ENCODE results near the gene BMP7.
"Not testable (repeated sequence)": the region's sequence is repeated elsewhere in the genome, so short reads cannot be mapped to it uniquely, and the experiment has no call there.

The BMP7 gene

DNA sequence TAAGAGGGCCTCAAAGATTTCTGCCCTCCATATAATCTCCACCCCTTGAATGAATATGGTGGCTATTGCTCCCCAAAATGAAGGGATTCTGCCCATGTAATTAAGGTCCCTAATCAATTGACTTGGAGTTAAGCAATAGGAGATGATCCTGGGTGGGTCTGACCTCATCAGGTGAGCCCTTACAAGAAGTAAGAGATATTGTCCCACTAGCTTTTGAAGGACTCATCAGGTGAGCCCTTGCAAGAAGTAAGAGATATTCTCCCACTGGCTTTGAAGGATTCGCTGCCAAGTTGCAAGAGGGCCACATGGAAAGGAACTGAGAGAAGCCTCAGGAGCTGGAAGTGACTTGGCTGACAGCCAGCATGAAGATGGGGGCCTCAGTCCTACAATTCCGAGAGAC, 103.4 kb downstream of the BMP7 start:
- no peak for DNase-seq

DNA sequence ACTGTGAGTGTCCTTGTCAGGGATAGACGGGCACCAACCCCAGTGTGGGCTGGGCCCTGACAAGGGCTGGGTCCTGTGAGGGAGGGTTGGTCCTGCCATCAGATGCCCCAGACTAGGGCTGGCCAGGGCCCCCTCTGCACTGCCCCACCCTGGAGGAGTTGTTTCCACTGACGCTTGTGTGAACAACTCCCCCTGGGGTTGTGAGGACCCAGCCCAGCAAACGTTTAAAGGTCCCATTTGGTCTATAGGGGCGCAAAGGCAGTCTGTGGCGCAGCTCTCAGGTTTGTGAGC, 104.1 kb downstream of the BMP7 start:
- DNase-seq, result no peak

DNA sequence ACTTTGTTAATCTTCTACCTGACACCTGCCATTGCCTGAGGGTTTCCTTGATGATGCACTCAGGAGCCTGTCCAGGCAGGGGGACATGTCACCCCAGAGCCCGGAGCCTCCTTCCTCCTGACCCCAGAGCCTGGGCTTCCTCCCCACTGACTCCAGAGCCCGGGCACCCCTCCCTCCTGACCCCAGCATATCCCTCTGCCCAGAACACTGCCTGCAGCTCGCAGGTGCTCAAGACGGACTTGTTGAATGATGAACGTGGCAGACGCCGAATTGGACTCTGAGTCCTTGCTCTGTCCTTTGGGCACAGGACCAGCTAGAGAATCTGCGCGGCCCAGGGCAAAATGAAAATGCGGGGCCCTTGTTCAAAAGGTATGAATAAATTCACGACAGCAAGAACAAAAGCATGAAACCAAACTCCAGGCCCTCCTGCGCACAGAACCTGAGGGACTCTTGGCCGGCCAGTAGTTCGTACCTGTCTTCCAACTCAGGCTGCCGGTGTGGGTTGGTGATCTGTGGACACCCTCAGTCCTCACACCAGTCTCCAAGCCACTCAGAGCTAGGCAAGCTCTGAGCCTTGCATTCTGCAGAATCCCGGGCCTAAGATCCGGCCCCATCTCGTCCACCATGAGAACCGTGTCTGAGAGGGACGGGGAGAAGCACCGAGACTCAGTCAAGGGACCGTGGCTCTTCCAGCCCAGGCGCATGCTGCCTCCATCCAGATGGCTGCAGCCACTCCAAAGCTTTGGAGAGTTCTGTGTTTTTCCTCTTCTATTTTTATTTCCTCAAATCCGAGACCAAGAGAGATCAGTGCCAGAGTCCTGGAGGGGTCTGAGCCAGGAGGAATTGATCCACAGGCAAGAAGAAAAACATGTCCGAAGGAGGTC, 104.7 kb downstream of the BMP7 start:
- DNase-seq, result no peak

DNA sequence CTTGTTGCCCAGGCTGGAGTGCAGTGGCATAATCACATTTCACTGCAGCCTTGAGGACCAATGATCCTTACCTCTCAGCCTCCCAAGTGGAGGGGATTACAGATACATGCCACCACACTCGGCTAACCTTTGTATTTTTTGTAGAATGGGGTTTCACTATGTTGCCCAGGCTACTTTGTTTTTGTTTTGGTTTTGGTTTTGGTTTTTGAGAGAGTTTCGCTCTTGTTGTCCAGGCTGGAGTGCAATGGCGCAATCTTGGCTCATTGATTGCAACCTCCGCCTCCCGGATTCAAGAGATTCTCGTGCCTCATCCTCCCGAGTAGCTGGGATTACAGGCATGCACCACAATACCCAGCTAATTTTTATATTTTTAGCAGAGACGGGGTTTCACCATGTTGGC, 105.5 kb downstream of the BMP7 start:
- no peak for DNase-seq

DNA sequence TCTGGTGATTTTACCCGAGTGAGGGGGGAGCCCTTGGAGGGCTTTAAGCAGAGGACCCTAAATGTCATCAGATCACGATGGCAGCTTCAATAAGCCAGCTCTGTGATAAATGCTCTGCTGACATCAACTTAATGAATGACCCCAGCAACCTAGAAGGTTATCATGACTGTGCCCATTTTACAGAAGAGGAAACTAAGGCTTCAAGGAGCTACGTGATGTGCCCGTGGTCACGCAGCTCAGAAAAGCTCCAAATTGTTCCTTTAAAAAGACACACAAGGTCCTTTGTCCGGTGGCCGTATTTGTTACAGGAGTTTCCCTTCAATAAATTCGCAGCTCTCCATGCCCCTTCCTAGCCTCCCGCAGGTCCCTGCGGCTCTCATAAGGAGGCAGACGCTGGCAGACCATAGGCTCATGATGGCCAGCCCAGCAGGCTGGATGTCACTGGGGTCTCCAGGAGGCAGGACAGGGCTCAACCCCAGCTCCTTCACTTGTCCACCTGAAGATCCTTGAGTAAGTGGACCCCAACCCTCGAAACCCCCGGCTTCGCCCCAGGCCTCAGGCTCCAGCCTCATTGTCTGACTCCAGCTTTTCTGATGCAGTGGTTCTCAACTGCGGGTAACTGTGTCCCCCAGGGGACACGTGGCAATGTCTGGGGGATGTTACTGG, 106.4 kb downstream of the BMP7 start:
- no peak for DNase-seq

DNA sequence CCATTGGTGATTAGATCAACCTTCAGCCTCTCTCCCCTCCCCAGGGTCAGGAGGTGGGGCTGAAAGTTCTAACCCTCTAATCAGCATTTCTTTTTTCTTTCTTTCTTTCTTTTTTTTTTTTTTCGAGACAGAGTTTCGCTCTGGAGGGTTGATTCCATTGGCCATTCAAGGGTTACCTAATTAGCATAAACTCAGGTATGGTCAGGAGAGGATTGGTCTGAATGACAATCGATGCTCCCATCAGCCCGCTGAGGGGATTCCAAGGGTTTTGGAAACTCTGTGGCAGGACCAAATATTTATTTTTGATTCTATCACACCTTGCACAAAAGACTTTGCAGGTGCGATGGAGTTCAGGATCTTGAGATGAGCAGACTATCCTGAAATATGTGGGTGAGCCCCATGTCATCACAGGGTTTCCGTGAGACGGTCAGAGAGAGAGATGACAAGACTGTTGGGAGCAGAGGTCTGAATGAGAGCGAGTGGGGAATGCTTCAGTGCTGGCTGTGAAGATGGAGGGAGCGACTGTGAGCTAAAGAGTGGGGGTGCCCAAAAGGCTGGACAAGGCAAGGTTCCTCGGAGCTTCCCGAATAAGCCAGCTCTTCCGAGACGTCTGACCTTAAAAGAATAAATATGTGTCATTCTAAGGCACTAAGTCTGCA, 107.1 kb downstream of the BMP7 start:
- DNase-seq, result no peak

DNA sequence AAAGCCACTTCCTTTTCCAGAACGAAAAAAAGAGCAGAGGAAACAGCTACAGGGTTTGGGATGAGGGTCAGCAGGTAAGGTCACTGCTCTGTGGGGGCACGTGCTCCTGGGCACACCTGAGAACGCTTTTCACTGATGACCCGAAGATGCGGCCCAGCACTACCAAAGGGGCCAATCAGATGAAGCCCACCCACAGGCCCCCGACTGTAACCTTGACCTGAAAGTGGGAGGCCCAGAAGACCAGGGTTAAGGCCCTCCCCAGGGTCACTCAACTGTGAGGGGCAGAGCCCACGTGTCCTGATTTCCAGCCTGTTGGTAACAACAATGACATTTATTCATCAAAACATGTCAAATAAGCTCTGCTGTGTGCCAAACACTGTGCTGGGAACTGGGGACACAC, 108.0 kb downstream of the BMP7 start:
- DNase-seq, result no peak

DNA sequence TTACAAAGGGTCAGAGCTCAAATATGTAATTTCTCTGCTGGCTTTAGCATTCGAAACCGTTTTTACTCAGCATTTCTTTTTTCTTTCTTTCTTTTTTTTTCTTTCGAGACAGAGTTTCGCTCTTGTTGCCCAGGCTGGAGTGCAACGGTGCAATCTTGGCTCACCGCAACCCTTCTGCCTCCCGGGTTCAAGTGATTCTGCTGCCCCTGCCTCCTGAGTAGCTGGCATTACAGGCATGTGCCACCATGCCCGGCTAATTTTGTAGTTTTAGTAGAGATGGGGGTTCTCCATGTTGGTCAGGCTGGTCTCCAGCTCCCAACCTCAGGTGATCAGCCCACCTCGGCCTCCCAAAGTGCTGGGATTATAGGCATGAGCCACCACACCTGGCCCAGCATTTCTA, 108.7 kb downstream of the BMP7 start:
- not testable (repeated sequence) for DNase-seq

DNA sequence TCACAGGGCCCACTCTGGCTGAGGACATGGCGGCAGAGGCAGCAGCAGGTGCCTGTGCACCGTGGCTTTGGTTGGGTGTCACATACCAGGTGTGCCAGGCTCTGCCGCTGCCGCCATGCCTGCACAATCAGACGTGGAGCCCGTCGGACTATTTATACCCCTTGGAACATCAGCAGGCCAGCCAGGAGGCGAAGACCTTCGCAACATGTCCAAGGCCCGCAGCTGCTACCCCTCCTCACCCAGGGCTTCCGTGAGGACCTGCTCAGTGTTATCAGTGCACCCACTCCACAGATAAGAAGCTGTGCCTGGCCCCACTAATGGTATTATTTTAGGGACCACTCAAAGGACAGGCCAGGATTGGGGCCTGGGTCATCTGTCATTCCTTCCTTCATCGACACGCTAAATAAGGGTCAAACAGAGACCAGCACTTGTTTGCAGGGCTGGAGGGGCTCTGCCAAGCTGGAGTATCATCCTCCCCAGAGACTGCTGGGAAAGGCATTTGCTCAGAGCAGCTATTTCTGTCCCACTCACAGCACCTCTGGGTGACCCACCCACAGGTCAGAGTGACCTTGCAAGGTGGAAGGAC, 109.2 kb downstream of the BMP7 start:
- DNase-seq, result no peak

DNA sequence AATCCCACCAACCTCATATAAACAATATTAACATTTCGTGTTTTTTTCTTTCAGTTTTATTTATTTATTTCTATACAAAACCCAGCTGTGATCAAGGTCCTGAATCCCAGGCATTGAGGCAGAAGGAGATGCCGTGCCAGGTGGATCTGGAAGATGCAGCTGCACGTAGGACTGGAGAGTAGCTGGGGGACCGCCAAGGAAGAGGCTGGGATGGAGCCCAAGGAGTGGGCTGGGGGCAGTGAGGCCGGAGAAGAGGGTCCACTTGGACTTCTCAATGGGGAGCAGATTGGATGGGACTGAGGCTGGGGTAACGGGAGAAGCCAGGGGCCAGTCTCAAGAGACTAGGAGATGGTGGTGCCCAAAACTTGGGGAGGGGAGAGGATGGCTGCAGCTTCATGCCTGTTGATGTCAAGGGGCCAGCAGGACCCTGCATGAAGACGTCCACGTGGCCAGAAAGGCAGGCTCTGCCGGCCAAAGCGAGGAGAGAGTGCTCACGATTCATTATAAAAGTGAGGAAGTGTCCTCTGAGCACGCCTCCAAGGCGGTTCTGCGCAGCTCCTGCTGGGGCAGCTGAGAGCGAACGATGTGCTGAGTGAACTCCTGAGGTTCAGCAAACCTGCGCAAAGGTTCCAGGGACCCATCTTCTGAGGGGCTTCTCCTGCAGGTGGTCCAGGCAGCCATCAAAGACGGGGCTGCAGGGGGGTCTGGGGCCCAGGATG, 110.3 kb downstream of the BMP7 start:
- no peak for DNase-seq

DNA sequence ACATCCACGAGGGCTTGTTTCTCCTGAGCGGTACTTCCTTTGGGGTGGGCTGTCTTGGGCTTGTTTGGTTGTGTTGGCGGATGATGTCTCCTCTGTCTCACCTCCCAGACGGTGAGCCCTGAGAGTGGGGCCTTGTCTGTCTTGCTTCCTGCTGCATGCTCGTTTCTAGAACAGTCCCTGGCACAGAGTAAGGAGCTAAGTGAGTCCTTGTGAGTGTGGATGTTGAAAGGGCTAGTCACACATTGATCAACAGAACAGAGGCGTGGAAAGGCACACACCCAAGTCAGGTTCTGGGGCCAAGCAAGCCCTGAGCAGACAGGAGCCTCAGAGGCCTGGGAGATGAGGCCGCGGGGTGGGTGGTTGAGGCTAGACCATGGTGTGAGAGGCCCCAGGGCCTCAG, 111.0 kb downstream of the BMP7 start:
- no peak for DNase-seq

DNA sequence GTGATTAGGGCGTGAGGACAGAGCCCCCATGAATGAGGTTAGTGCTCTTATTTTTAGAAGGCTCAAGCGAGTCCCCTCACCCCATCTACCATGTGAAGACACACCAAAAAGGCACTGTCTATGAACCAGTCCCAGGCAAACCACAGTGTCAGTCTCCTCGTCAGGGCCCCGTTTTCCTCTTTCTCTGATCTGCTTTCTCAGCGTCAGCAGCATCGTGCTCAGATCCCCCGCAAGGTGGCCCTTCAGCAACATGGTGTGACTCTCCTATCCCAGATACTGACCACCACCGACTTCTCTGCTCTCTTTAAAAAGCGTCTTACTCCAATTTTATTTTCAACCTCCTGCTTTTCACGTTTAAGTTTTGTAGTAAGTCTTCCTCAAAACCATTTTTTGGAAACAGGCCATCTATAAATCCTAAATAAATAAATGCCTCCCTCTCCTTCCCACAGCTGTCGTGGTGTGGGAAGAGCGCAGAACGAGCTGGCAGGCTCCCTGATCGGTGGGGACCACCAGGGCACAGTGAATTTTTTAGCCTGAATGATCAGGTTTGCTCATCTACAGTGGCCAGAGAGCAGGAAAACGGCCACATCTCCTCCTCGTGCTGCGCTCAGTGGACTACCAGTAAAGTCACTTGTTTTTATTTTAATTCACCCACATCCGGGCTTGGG, 113.1 kb downstream of the BMP7 start:
- no peak for DNase-seq

DNA sequence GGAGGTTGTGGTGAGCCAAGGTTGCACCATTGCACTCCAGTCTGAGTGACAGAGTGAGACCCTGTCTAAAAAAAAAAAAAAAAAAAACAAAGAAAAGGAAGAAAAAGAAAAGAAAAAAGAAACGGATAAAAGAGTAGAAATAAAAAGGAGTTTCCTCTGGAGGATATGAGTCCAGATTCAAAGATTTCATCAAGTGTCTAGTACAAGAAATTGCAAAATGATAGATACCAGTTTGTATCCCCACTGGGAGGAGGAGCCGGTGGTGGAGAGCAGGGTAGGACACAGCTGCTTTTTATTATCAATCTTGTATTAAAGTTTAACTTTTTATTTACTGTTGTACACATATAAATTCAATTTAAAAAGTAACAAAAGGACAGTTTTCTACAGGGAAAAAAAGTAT, 113.9 kb downstream of the BMP7 start:
- no peak for DNase-seq

DNA sequence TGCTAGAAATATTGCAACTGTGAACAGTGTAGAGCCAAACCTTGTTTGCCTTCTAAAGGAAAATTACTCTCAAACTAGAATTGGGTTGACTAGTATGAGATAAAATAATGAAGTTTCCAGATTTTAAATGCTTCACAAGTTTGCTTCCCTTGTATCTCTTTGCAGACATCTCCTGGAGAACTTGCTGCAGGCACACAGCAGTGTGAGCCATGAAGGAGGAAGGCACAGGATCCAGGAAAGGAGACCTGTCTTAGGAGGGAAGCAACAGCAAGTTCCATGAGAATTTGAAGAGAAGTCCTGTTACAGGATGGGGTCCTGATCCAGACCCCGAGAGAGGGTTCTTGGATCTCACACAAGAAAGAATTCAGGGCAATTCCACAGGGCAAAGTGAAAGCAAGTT, 115.9 kb downstream of the BMP7 start:
- no peak for DNase-seq

DNA sequence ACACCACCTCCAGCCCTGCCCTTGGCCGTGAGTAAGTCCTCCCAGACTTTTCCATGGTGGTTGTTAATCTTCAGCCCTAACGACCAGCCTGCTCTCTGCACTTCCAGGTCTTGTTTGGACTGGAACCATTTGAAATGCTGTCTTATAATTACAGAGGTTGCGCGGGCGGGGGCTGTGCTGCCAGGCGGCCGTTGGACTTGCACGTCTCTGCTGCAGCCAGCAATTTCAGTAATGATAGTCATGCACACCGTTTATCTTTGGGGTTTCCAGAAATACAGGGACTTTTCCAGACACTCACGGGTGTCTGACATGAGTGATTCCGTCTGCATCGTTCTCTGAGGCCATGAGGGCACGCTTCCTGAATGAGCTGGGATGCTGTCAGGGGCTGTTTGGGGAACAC, 118.2 kb downstream of the BMP7 start:
- DNase-seq, result no peak

DNA sequence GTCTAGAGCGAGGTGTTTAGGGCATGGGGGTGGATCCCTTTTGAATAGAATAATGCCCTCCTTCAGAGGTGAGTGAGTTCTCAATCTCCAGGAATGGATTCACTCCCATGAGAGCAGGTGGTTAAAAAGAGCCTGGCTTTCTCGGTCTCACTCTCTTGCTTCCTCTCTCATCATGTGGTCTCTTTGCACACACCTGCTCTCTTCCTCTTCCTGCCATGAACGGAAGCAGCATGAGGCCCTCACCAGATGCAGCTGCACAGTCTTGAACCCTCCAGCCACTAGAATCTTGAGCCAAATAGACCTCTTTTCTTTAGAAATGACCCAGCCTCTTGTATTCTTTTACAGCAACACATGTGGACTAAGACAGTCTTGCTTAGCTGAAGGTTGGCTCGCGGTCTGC, 119.3 kb downstream of the BMP7 start:
- no peak for DNase-seq

DNA sequence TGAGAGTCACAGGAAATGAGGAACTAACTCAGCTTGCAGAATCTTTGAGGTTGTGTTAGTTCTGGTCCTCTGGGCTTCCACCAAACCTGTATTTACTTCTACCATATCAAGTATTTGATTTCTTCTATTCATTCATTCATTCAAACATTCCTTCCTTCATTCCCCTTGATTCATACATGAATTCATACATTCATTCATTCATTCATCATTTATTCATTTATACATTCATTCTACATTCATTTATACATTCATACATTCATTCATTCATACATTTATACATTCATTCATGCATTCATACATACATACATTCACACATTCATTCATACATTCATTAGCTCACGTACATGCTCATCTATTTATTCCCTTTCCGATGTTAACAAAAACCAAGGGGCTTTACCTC, 120.3 kb downstream of the BMP7 start:
- no peak for DNase-seq

DNA sequence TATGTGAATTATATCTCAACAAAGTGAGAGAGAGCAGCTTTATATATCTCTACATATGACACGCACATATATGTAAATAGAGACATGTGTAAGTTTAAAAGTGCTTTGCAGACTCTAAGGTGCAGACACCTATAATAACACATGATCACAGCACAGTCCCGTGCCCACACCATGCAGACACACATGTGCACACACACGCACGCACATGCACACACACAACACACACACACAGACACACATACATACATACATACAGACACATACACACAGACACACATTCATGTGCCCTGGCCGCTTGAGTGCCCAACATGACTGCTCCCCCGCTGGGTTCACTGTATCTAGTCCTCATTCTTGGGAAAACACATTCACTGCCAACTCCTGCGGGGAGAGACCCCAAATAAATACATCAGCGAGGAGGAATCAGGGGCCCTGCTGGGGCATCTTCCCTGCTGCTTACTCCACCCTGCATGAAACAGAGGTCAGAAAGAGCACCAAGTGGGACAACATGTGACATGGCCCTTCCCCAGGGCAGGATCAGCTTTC, 121.3 kb downstream of the BMP7 start:
- no peak for DNase-seq

DNA sequence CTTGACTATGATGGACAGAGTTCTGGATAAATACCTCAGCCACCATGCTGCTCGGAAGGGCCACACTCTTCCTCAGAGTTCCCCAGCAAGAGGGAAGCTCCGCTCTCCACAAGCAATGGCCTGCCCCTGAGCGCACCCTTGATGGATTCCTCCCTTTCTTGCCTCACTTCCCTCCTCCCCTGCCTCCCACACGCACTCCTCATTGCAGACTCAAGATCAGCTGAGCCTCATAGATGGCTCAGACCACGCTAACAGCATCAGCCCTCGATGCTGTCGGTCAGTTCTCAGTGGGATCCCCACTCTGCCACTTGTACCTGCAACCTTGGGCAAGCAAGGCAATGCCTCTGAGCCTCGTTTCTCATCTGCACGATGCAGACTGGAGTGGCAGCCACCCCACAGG, 123.3 kb downstream of the BMP7 start:
- no peak for DNase-seq

DNA sequence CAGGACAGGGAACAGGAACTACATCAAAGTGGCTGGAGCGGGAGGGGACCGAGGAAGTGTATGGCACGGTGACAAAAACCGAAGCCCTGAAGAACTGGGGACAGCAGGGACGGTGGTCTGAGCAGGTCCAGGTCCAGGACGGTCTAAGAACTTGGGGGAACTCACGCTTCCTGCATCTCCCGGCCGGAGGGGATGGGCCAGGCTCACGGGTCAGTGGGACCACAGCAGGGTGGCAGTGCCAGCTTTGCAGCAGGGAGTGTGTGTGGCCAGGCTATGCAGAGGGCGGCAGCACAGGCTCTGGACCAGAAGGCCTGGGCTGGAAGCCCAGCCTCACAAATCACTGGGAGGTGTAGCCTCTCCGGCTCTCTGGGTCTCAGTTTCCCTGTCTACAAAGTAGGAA, 123.8 kb downstream of the BMP7 start:
- DNase-seq, result no peak

DNA sequence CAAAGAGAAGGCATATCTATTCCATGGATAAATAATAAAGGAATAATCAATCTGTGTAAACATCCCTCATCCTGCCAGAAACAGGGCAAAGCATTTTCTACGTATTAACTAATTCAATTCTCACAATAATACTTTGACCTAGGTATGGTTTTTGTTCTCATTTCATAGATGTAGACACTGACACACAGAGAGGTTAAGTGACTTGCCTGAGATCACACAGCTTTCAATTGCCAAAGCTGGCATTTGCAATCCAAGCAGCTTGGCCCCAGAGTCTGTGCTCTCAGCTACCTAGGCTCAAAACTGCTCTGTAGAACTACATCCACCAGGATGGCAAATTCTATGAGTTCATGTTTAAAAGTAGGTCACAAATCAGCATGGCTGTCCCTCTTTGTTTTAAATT, 124.9 kb downstream of the BMP7 start:
- DNase-seq, result no peak

DNA sequence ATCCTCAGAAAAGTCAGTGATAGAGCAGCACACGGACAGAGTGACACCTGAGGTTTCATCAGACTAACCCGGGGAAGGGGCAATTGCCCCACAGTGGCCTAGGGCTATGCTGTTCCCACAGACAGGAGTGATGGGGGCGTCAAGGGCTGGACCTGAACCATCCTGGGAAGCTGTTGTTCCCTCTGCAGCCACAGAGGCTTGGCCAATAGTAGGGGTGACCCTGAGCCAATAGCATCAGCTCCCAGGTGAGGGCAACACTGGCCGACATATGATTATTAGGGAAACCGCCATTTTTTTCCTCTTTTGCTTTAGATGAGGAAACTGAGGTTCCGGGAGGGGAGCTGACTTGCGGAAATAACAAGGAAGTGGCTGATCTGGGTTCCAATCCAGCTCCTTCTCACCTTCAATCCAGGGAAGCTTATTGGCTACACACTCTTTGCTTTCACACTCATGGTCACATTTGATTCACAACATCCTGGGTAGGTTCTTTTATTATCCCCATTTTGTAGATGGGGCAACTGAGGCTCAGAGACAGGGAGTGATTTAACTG, 126.0 kb downstream of the BMP7 start:
- no peak for DNase-seq

Measured in cerebellar nuclear complex (tissue), 1 donor.